HepG2 (cell line): Measurements from ENCODE around the gene PPP1R2C. TPM values are rescaled to one million over a fixed set of nuclear protein-coding genes. Genes with fewer than 3 reads are reported as not detected.

Experiments used
- ATAC-seq: fragments of 200-7000 bp; cut with Tn5 transposase; 3 replicates; pipeline ENCODE4 v1.9.1; 2020; ENCODE audit warnings: mild to moderate bottlenecking, moderate library complexity
- BruUV-seq: library from RNA; stranded (reverse); fragments of 400-500 nt; replicated peaks from 2 replicates; lab custom pipeline; 2021; lab: Mats Ljungman, UMichigan
- CTCF ChIA-PET: fragments of 300-600 bp; formaldehyde crosslinking; extraction: SDS; loops from one replicate; lab custom pipeline; 2021; ENCODE audit warnings: low total read pairs, inconsistent platforms, low intra/inter-chr PET ratio; lab: Yijun Ruan, JAX
- POLR2A ChIA-PET: fragments of 350-600 bp; sonication (Branson Sonifier 250); formaldehyde crosslinking; loops from one replicate; lab custom pipeline; 2020; ENCODE audit warnings: antibody characterized with exemption, inconsistent platforms; lab: Yijun Ruan, JAX
- DNase-seq: peaks from one replicate; pipeline ENCODE4 v3.0.0-alpha.2; 2015; ENCODE audit warnings: low spot score
- FAIRE-seq: peaks from 3 replicates; lab custom pipeline; 2011; peaks lifted over from hg19 to GRCh38; lab: Jason Lieb, UNC
- H2AFZ ChIP-seq: one replicate; pipeline ENCODE4 v1.6.1; 2011; ENCODE audit warnings: low read length, inconsistent platforms
- H3K27ac ChIP-seq: fragments of 300-600 bp; 3 replicates; pipeline ENCODE4 v1.8.0; 2011; ENCODE audit warnings: mixed run types, mild to moderate bottlenecking, mixed read lengths, low read length, inconsistent platforms; ENCODE audit not compliant: insufficient read depth; ENCODE audit errors: extremely low read length
- H3K27me3 ChIP-seq, 2 experiments: fragments of 200-600 bp in 1 of 2; 2 replicates in 1 of 2; 3 replicates in 1 of 2; pipeline versions ENCODE4 v1.6.0 to v1.8.0; 2011; ENCODE audit warnings: low read length in 2 of 2, mild to moderate bottlenecking in 2 of 2, moderate library complexity in 2 of 2, inconsistent platforms in 1 of 2; ENCODE audit not compliant: insufficient read depth in 2 of 2, control insufficient read depth in 1 of 2
- H3K36me3 ChIP-seq, 2 experiments: fragments of 200-600 bp in 1 of 2; replicated peaks in 1 of 2; 2 replicates in 1 of 2; 3 replicates in 1 of 2; pipeline versions ENCODE4 v1.5.1 to v1.8.0; 2011; ENCODE audit warnings: low read length in 2 of 2, inconsistent platforms in 1 of 2; ENCODE audit not compliant: insufficient read depth in 2 of 2, control insufficient read depth in 1 of 2
- H3K4me1 ChIP-seq: 2 replicates; pipeline ENCODE4 v1.5.1; 2012; ENCODE audit warnings: low read length, inconsistent platforms; ENCODE audit not compliant: insufficient read depth
- H3K4me2 ChIP-seq: 2 replicates; pipeline ENCODE4 v1.6.0; 2011; ENCODE audit warnings: low read depth, low read length, inconsistent platforms
- H3K4me3 ChIP-seq, 3 experiments: fragments of 200-600 bp in 1 of 3; sonication (generic), shearing (Covaris generic) in 1 of 3; replicated peaks in 1 of 3; 2 replicates each; pipeline ENCODE4 v1.5.1; 2011 to 2016; ENCODE audit warnings: low read length in 3 of 3, inconsistent platforms in 2 of 3, low read depth in 2 of 3, mild to moderate bottlenecking in 2 of 3, control low read depth in 1 of 3, mixed read lengths in 1 of 3; ENCODE audit not compliant: insufficient read depth in 1 of 3
- H3K79me2 ChIP-seq: one replicate; pipeline ENCODE4 v1.6.1; 2011; ENCODE audit warnings: low read length, inconsistent platforms; ENCODE audit not compliant: insufficient read depth
- H3K9ac ChIP-seq: 2 replicates; pipeline ENCODE4 v1.6.0; 2011; ENCODE audit warnings: mild to moderate bottlenecking, low read depth, low read length, inconsistent platforms; ENCODE audit not compliant: insufficient read depth
- H3K9me3 ChIP-seq: 2 replicates; pipeline ENCODE4 v1.5.1; 2012; ENCODE audit warnings: mild to moderate bottlenecking, low read length
- H4K20me1 ChIP-seq: 2 replicates; pipeline ENCODE4 v1.6.0; 2011; ENCODE audit warnings: inconsistent platforms, mild to moderate bottlenecking, low read length, moderate library complexity; ENCODE audit not compliant: insufficient read depth
- CHCHD3 ChIP-seq: sonication (generic); formaldehyde crosslinking; IDR thresholded peaks from 2 replicates; pipeline ENCODE4 v1.8.0; 2022; ENCODE audit warnings: mild to moderate bottlenecking, missing genetic modification reagents, moderate library complexity
- ELF1 ChIP-seq: sonication (generic); formaldehyde crosslinking; IDR thresholded peaks from 2 replicates; pipeline ENCODE4 v1.4.0; 2020; ENCODE audit warnings: missing genetic modification reagents
- FOSL1 ChIP-seq: sonication (generic); formaldehyde crosslinking; IDR thresholded peaks from 2 replicates; pipeline ENCODE4 v1.9.0; 2021; ENCODE audit warnings: missing genetic modification reagents, borderline replicate concordance
- FOXA1 ChIP-seq, 2 experiments: fragments of 450-650 bp in 1 of 2; sonication (generic) in 1 of 2; formaldehyde crosslinking in 1 of 2; IDR thresholded peaks; 2 replicates each; pipeline versions ENCODE4 v1.4.0 to v1.6.1; 2016 to 2020; ENCODE audit warnings: missing genetic modification reagents in 1 of 2
- FOXP1 ChIP-seq, 2 experiments: fragments of 450-650 bp in 1 of 2; IDR thresholded peaks; 2 replicates each; pipeline ENCODE4 v1.6.1; 2017 to 2018; ENCODE audit warnings: antibody characterized with exemption in 1 of 2
- NFIC ChIP-seq: IDR thresholded peaks from 2 replicates; pipeline ENCODE4 v1.6.1; 2012; ENCODE audit warnings: mild to moderate bottlenecking, low read length, inconsistent platforms
- PAX8 ChIP-seq: sonication (generic); formaldehyde crosslinking; IDR thresholded peaks from 2 replicates; pipeline ENCODE4 v1.8.0; 2022; ENCODE audit warnings: mild to moderate bottlenecking, missing genetic modification reagents, borderline replicate concordance
- REL ChIP-seq: sonication (generic); formaldehyde crosslinking; conservative IDR thresholded peaks from 2 replicates; pipeline ENCODE4 v1.8.0; 2022; ENCODE audit warnings: mild to moderate bottlenecking, missing genetic modification reagents, moderate library complexity
- TCF7L2 ChIP-seq: IDR thresholded peaks from 2 replicates; pipeline ENCODE4 v1.6.1; 2011; ENCODE audit warnings: mild to moderate bottlenecking, low read depth, low read length, moderate library complexity
- ZNF549 ChIP-seq: sonication (generic); formaldehyde crosslinking; IDR thresholded peaks from 2 replicates; pipeline ENCODE4 v1.5.0; 2020; ENCODE audit warnings: missing genetic modification reagents
- ZNF775 ChIP-seq: sonication (generic); formaldehyde crosslinking; IDR thresholded peaks from 2 replicates; pipeline ENCODE4 v1.4.0; 2020; ENCODE audit warnings: missing genetic modification reagents, mild to moderate bottlenecking, moderate library complexity, borderline replicate concordance
- ZNF792 ChIP-seq: IDR thresholded peaks from 2 replicates; pipeline ENCODE4 v1.6.1; 2016
- WGBS: methylation state at CpG from one replicate; pipeline ENCODE4 v1.1.6; 2017; ENCODE audit warnings: low lambda C conversion rate; 5-methylcytosine and 5-hydroxymethylcytosine counted together
- in situ Hi-C: cut with HindIII; loops from 2 replicates; pipeline ENCODE4 v1.10.0; 2017; ENCODE audit warnings: low pct_unique_long_range_greater_than_20kb; ENCODE audit not compliant: extremely low pct_ligation_motif_present
- intact Hi-C: fragments of 100-400 bp; cut with micrococcal nuclease; formaldehyde crosslinking; loops from one replicate; pipeline ENCODE4 v1.10.0; 2022; ENCODE audit not compliant: unreplicated experiment
- polyA plus RNA-seq, 8 experiments: library from polyadenylated mRNA; depleted of rRNA in 3 of 8; stranded (reverse) in 7 of 8; unstranded in 1 of 8; fragments of >200 nt; fragmentation: Illumina TruSeq in 4 of 8; extraction: Trizol in 4 of 8; gene quantifications; 2 replicates each; pipeline versions ENCODE4 v1.2.1 to v1.2.3, GENCODE V29; 2011 to 2016; ENCODE audit warnings: low read depth in 4 of 8, missing spikeins in 1 of 8, mixed read lengths in 1 of 8; ENCODE audit not compliant: insufficient read depth in 1 of 8
- total RNA-seq, 5 experiments: library from RNA; depleted of rRNA; stranded (reverse); fragments of >200 nt; fragmentation: Illumina TruSeq; extraction: Trizol; gene quantifications; 2 replicates each; pipeline ENCODE4 v1.2.3, GENCODE V29; 2016; ENCODE audit warnings: low read depth in 1 of 5
- TF ChIP-seq, protein P1 (sequence below): sonication (generic); formaldehyde crosslinking; IDR thresholded peaks from 2 replicates; pipeline ENCODE4 v1.4.0; 2020; ENCODE audit warnings: missing genetic modification reagents
- TF ChIP-seq, protein P2 (sequence below): IDR thresholded peaks from 2 replicates; pipeline ENCODE4 v1.6.1; 2012; ENCODE audit warnings: low read depth, low read length, improper control_type of control experiment

The PPP1R2C gene
- total and polyA plus RNA-seq, 2 of the 13 experiments (the other 11 are each of a cell fraction or from before 2014, with no cell fraction given) = not detected

GRCh38 chrX:42804524-42804923 lies 26.6 kb upstream of the PPP1R2C start (continued):
- no peak for TF ChIP-seq PAX8 (CRISPR knock-in tag)
- TF ChIP-seq, protein P1, sequence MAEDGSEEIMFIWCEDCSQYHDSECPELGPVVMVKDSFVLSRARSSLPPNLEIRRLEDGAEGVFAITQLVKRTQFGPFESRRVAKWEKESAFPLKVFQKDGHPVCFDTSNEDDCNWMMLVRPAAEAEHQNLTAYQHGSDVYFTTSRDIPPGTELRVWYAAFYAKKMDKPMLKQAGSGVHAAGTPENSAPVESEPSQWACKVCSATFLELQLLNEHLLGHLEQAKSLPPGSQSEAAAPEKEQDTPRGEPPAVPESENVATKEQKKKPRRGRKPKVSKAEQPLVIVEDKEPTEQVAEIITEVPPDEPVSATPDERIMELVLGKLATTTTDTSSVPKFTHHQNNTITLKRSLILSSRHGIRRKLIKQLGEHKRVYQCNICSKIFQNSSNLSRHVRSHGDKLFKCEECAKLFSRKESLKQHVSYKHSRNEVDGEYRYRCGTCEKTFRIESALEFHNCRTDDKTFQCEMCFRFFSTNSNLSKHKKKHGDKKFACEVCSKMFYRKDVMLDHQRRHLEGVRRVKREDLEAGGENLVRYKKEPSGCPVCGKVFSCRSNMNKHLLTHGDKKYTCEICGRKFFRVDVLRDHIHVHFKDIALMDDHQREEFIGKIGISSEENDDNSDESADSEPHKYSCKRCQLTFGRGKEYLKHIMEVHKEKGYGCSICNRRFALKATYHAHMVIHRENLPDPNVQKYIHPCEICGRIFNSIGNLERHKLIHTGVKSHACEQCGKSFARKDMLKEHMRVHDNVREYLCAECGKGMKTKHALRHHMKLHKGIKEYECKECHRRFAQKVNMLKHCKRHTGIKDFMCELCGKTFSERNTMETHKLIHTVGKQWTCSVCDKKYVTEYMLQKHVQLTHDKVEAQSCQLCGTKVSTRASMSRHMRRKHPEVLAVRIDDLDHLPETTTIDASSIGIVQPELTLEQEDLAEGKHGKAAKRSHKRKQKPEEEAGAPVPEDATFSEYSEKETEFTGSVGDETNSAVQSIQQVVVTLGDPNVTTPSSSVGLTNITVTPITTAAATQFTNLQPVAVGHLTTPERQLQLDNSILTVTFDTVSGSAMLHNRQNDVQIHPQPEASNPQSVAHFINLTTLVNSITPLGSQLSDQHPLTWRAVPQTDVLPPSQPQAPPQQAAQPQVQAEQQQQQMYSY = no peak
- TF ChIP-seq CHCHD3 (CRISPR knock-in tag) = no peak
- no peak for TF ChIP-seq REL (CRISPR knock-in tag)
- TF ChIP-seq ZNF549 (CRISPR knock-in tag) = no peak
- TF ChIP-seq FOSL1 (CRISPR knock-in tag) = no peak
- TF ChIP-seq FOXA1 (IDR thresholded peaks at IDR 0.05) = no peak
- TF ChIP-seq FOXA1 (CRISPR knock-in tag; IDR thresholded peaks at IDR 0.05) = no peak
- TF ChIP-seq ZNF775 (CRISPR knock-in tag) = no peak
- no peak for TF ChIP-seq TCF7L2

GRCh38 chrX:42803320-42803719 lies 25.4 kb upstream of the PPP1R2C start:
- no peak overlapping the region for H3K9ac ChIP-seq
- H3K4me3 ChIP-seq = no peak overlapping the region
- no peak for FAIRE-seq
- WGBS = 25% methylated on average over 2 of the region's 2 CpGs
- no peak overlapping the region for H2AFZ ChIP-seq
- TF ChIP-seq NFIC (no peak), ELF1 (CRISPR knock-in tag) (no peak), FOXP1 (IDR thresholded peaks at IDR 0.05) (no peak), FOXP1 (CRISPR knock-in tag; IDR thresholded peaks at IDR 0.05) (no peak), ZNF792 (CRISPR knock-in tag) (no peak)
- TF ChIP-seq, protein P2, sequence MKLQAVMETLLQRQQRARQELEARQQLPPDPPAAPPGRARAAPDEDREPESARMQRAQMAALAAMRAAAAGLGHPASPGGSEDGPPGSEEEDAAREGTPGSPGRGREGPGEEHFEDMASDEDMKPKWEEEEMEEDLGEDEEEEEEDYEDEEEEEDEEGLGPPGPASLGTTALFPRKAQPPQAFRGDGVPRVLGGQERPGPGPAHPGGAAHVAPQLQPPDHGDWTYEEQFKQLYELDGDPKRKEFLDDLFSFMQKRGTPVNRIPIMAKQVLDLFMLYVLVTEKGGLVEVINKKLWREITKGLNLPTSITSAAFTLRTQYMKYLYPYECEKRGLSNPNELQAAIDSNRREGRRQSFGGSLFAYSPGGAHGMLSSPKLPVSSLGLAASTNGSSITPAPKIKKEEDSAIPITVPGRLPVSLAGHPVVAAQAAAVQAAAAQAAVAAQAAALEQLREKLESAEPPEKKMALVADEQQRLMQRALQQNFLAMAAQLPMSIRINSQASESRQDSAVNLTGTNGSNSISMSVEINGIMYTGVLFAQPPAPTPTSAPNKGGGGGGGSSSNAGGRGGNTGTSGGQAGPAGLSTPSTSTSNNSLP = no peak
- TF ChIP-seq, all 625 proteins: peak for 0
- Histone ChIP-seq H3K4me2 (no peak overlapping the region), H3K27me3 (no peaks in the 10 kb centered on the region), H3K9me3 (no peaks in the 10 kb centered on the region), H3K27ac (no peak overlapping the region), H4K20me1 (no peaks in the 10 kb centered on the region), H3K79me2 (no peaks in the 10 kb centered on the region), H3K36me3 (no peaks in the 10 kb centered on the region), H3K4me1 (no peaks in the 10 kb centered on the region)
- no peak for DNase-seq
- ChIA-PET POLR2A (no interaction called here), CTCF (no interaction called here)
- in situ Hi-C loops (no loop called here), intact Hi-C loops (no loop called here)
- no TSS peak for BruUV-seq
- no peak for ATAC-seq
